HG02943 (cell line): ENCODE data around the gene NPPB.

Experiments
- ATAC-seq: cut with Tn5 transposase; IDR thresholded peaks from one replicate; pipeline ENCODE4 v1.9.1; 2021; ENCODE audit warnings: mild to moderate bottlenecking, low read depth, moderate library complexity; ENCODE audit not compliant: unreplicated experiment

NPPB gene

DNA sequence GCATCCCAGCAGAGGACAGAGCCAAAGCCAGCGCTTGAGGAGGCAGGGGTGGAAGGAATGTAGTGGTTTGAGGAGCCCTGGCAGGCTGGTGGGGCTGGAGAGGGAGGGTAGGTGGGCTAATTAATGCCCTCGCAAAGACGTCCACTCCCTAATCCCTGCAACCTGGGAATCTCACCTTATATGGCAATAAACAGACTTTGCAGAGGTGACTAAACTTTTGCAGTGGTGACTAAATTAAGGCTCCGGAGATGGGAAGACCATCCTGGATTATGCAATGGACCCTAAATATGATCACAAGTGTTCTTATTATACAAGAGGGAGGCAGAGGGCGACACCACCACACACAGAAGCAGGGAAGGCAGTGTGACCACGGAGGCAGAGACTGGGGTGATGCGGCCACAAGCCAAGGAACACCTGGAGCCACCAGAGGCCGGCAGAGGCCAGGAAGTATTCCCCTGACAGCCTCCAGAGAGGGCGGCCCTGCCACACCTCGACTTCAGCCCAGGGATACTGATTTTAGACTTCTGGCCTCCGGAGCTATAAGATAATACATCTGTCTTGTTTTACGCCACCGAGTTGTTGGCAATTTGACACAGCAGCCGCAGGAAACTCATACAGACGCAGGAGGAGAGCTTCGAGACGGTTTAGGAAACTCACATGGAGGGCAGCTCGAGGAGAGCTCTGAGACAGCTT, 23.1 kb upstream of the NPPB start:
- ATAC-seq, result no peak

DNA sequence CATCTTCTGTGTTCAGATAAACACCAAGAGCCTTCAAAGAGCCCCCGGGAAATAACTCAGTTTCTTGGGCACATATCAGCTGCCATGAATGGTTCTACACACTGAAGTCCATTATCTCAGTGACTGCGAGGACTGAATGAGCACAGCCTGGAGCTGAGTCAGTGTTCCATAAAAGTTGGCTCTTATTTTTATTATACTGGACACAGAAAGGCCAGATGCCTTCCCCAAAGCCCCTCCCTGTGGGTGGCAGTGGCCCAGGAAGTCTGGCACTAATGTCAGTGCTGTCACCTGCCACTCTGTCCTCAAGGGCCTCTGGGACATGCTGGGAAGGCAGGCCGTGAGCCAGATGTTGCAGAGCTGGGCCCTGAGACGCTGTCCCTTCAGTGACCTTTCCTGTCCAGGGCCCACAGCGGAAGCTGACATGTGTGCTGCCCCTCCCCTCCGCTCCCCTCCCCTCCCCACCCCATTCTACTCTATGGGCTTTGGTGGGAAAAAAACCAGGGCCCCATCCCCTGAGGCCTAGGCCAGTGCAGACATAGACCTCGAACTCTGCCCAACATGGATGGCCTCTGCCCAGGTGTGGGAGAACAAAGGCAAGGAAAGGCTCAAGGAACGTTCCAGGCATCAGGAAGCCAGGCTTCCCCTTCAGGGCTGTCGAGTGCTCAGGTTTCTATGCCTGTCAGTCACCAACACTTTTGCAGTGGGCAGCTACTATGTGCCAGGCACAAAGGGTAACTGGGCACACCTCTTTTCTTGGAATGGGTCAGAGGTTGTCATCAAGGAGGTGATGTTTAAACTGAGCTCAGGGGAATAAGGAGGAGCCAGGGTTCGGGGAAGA, 22.4 kb upstream of the NPPB start:
- no peak for ATAC-seq

DNA sequence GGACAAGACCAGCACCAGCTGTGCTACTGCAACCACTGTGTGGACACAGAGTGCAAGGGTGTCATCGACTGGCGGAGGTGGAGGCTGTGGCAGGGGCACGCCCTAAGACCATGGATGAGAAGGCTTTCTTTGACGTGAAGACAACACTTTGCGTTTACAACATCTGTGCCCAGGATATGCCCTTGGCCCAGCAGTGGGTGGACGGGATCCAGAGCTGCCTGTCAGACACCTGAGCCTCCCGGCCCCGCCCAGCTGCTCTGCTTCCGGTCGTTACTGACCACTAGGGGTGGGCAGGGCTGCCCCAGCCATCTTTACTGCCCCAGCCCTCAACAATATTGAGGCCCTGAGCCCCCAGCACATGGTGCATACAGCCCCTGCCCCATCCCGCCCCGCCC, 21.4 kb upstream of the NPPB start:
- no peak for ATAC-seq

DNA sequence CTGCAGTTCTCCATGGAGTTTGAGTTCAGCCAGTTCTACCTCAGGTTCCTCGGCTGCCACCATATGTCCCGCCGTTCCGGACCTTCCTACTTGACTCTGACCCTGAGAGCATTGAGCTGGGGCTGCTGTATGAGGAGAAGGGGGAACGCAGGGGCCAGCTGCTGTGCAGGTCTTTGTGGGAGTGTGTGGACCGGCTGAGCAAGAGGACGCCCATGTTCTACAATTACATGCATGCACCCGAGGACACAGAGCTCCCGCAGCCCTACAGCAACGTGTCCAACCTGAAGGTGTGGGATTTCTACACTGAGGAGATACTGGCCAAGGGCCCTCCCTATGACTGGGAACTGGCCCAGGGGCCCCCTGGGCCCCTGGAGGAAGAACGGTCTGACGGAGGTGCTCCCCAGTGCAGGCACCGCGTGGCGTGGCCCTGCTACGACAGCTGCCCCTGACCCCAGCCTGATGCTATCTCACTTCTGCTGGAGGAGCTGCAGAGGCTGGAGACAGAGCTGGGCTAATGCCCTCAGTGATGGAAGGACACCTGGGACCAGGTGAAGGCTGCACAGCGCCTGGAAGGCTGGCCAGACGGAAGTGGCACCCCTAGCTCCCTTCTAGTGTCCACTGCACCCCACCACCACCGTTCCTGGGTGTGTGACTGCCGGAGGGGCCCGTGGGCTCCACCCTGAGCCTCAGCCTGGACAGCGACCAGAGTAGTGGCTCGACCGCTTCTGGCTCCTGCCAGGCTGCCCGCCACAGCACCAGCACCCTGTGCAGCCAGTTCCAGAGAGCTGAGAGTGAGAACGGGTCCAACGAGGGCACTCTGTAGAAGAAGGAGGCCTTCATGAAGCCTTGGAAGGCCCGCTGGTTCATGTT, 20.8 kb upstream of the NPPB start:
- no peak for ATAC-seq

DNA sequence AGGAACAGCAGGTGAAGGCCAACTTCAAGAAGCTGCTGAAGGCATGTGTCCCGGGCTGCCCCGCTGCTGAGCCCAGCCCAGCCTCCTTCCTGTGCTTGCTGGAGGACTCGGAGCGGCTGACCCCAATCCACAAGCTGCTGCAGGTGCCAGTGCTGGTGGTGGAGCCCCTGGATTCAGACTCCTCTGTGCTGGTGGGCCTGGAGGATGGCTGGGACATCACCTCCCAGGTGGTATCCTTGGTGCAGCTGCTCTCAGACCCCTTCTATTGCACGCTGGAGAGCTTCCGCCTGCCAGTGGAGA, 20.1 kb upstream of the NPPB start:
- ATAC-seq, result no peak

- no peak for ATAC-seq
Measured at GRCh38 chr1:11878081-11878890, 19.5 kb upstream of the NPPB start.

DNA sequence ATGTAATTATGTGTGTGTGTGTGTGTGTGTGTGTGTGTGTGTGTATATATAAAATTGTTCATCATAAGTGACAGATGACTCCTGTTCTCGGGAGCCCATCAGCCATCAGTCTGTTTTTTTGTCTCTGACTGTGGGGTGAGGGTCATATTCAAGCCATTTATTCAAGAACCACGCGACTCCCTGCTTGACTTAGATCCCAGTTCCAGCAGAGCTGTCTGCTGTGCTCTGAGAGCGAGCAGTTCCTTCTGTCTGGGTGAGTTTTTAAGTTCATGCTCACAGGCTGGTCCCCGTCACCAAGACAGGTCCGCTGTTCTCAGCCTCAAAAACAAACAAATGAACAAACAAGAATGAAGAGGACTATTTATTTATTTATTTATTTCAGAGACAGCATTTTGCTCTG, 18.3 kb upstream of the NPPB start:
- no peak for ATAC-seq

DNA sequence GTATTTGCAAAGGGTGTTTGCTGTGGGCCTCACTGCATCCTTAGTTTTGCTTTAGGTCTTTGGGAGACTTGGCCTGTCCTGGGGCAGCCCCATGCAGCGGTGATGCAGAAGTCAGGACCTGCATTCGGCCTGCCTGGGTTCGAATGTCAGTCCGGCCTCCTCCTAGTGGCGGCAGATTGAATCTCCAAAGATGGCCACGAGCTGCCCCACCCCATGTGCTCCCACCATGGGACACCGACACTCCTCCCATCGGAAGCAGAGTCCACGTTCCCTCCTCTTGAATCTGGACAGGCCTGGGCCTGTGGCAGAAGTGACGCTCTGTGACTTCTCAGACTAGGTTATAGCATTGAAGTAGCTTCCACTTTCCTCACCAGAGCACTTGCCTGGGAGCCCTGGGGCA, 16.3 kb upstream of the NPPB start:
- no peak for ATAC-seq

GRCh38 chr1:11874624-11875023, 15.9 kb upstream of the NPPB start:
- no peak for ATAC-seq

- ATAC-seq, result no peak
Measured at GRCh38 chr1:11874258-11874562, 15.5 kb upstream of the NPPB start.

- no peak for ATAC-seq
Measured at GRCh38 chr1:11873395-11874257, 14.9 kb upstream of the NPPB start.

DNA sequence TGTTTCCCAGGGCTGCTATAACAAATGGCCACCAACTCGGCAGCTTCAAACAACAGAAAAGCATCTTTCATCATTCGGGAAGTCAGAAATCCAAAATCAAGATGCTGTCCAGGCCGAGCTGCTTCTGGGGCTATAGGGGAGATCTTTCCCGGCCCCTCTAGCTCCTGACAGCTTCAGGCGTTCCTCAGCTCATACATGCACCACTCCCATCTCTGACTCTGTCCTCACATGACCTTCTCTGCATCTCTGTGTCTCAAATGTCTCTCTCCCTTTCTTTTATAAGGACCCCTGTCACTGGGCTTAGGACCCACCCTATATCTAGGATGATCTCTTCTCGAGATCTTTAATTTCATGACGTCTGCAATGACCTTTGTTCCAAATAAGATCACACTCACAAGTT, 13.8 kb upstream of the NPPB start:
- ATAC-seq, result no peak

DNA sequence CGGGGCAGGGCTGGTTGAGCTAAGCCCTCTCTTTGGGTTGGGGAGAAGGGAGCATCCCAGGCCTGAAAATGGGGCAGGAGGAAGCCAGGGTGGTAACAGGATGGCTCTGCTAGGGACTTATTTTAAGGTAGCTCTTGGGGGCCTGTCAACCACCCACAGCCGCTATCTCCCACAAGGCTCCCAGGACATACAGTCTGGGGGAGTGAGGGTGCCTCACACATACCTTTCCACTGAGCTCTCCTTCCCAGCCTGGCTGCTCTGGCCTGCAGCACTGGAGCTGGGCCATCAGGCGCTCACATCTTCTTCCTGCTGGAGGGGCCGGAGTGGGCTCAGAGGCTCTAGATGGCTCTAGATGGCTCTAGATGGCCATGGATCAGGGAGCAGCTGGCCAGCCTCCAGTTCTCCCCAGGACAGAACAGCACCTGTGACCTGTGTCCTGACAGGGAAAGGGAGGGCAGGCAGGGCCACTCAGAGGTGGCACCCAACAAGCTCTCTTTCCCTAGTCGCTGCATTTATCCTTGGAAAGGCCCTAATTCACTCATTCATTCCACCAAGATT, 11.0 kb upstream of the NPPB start:
- ATAC-seq, result no peak

GRCh38 chr1:11869104-11869503, 10.4 kb upstream of the NPPB start:
- no peak for ATAC-seq

DNA sequence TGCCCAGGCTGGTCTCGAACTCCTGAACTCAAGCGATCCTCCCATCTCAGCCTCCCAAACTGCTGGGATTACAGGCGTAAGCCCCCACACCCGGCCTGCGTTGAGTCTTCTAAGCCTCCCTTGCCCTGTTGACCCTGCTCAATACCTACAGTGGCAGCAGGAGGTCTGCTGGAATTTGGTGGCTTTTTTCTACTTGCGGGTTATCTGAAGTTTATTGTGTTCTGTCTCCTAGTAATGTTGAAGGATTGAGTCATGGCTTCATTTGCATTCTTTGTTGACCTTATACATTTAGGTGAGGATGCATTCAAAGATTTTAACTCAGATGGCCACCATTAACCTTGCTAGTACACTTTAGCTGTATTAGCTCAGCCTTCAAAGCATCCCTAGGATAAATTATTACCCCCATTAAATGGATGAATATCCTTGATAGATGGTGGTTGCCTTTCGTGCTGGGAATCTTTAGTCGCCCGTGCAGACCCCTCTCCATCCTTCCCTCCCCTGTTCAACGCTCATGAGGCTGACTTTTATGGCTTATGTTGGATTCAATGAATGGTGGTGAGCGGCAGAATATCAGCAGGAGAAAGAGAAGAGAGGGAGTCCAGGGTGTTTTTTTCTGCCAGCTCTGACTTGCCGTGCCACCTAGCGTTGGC, 9.7 kb upstream of the NPPB start:
- no peak for ATAC-seq

DNA sequence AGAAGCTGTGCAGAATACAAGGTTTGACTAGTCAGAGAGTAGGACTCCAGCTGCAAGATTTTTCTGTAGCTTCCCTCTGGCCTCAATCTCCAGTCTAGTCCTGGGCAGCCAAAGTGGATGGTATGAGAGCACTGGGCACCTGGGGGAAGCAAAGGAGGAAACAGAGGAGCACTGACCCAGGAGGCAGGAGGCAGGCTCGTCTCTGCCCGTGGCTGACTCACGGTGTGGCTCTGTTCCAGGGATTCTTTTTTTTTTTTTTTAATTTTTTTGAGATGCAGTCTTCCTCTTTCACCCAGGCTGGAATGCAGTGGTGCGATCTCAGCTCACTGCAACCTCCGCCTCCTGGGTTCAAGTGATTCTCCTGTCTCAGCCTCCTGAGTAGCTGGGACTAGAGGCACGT, 4.1 kb upstream of the NPPB start:
- no peak for ATAC-seq

GRCh38 chr1:11860587-11860986, 1.8 kb upstream of the NPPB start:
- no peak for ATAC-seq

DNA sequence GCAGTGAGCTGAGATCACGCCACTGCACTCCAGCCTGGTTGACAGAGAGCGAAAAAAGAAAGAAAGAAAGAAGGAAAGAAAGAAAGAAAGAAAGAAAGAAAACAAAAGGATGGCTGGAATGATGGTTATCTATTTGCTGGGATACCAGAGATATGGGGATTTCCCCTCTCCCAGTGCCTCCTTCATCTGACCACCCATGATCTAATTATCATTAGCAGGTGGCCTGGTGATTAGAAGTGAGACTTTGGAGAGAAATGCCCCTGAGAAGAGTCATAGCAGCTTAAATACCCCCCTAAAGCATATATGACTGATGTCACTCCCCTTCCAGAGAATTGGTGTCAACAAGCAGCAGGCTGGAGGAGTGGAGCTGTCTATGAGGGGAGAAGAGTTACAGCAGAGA, 1.3 kb upstream of the NPPB start:
- no peak for ATAC-seq
